ENCODE measurements around the gene ZFAND2A. TPM values are rescaled to one million over a fixed set of nuclear protein-coding genes. Genes with fewer than 3 reads are reported as not detected.

Gene ZFAND2A
- total RNA-seq, 1 experiment from 2014 or later: 51.2 TPM

DNA sequence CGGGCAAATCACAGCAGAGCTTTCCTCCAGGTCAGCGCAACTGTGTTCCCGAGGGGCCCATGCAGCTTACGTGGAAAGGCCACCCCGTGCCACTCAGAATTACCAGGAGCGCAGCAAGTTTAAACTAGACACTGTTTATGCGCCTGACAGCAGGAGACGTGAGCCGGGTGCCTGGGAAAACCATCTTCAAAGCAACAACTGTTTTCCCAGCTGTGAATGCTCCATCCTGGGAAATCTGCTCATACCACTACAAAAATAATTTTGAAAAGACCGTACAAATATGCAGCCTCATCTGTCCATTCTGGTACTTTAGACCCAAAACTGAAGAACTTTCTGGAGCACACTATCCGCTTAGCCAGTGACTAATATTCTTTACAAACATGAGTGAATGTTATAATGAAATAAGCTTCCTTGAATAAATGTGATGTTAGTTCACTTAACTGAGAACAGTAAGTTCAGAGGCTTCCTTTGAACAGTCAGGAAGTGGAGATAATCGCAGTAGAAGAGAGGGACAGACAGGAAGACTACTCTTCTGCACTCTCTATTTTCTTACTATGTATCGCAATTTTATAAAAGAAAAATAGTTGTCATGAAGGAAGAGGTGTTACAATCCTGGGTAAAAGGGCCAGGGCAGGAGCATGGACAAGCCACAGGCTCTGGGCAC is 55.3 kb downstream of the ZFAND2A start:
- intact Hi-C loops (cut with micrococcal nuclease; ENCODE audit: unreplicated experiment): no loop called here

GRCh38 chr7:1103789-1104515 is 56.0 kb downstream of the ZFAND2A start:
- Histone ChIP-seq H3F3A (ENCODE audit: insufficient read depth, low read depth) (no peaks in the 10 kb centered on the region), H3K4me3 (no peak overlapping the region), H3K27me3 (ENCODE audit: insufficient read depth, low read depth) (no peaks in the 10 kb centered on the region), H3K79me2 (ENCODE audit: low read depth) (no peaks in the 10 kb centered on the region; the same call in 1 of the 2 replicates), H3K4me1 (replicated peaks; ENCODE audit: insufficient read depth) (no peaks in the 10 kb centered on the region), H3K4me2 (no peak overlapping the region), H2AFZ (no peak overlapping the region), H4K20me1 (ENCODE audit: insufficient read depth) (peaks cover 35% of the 10 kb centered on the region), H3K9me2 (ENCODE audit: insufficient read depth) (no peaks in the 10 kb centered on the region), H3K36me3 (ENCODE audit: low read depth) (no peaks in the 10 kb centered on the region), H3K27ac (no peak overlapping the region), H3K9me3 (ENCODE audit: insufficient read depth, low read depth) (no peaks in the 10 kb centered on the region)
- ChIA-PET CTCF (no interaction called here), POLR2A (ENCODE audit: unreplicated experiment) (no interaction called here)
- BruUV-seq (replicated peaks): no TSS peak
- DNase-seq: no peak
- no peak for TF ChIP-seq EZH2 (IDR thresholded peaks at IDR 0.05; ENCODE audit: low read depth)
- TF ChIP-seq CTCF (conservative IDR thresholded peaks at IDR 0.05): no peak
- intact Hi-C loops (cut with micrococcal nuclease; ENCODE audit: unreplicated experiment): no loop called here

More for the DNA sequence above, 55.3 kb downstream of the ZFAND2A start:
- H3K36me3 ChIP-seq (ENCODE audit: low read depth): no peaks in the 10 kb centered on the region
- ChIA-PET CTCF (no interaction called here), POLR2A (ENCODE audit: unreplicated experiment) (no interaction called here)
- H2AFZ ChIP-seq: no peak overlapping the region
- H3K4me3 ChIP-seq: no peak overlapping the region
- TF ChIP-seq CTCF (conservative IDR thresholded peaks at IDR 0.05) (no peak), EZH2 (IDR thresholded peaks at IDR 0.05; ENCODE audit: low read depth) (no peak)
- H3K79me2 ChIP-seq (ENCODE audit: low read depth): no peaks in the 10 kb centered on the region; the same call in 1 of the 2 replicates
- no peaks in the 10 kb centered on the region for H3K27me3 ChIP-seq (ENCODE audit: insufficient read depth, low read depth)
- peaks cover 32% of the 10 kb centered on the region for H4K20me1 ChIP-seq (ENCODE audit: insufficient read depth)
- DNase-seq: no peak
- no peaks in the 10 kb centered on the region for H3K4me1 ChIP-seq (replicated peaks; ENCODE audit: insufficient read depth)
- no peaks in the 10 kb centered on the region for H3K9me2 ChIP-seq (ENCODE audit: insufficient read depth)
- H3K27ac ChIP-seq: no peak overlapping the region
- no peaks in the 10 kb centered on the region for H3F3A ChIP-seq (ENCODE audit: insufficient read depth, low read depth)
- no peak overlapping the region for H3K4me2 ChIP-seq
- no TSS peak for BruUV-seq (replicated peaks)
- no peaks in the 10 kb centered on the region for H3K9me3 ChIP-seq (ENCODE audit: insufficient read depth, low read depth)

GRCh38 chr7:1103009-1103788 is 56.8 kb downstream of the ZFAND2A start:
- Histone ChIP-seq H3K4me1 (replicated peaks; ENCODE audit: insufficient read depth) (no peaks in the 10 kb centered on the region), H3K79me2 (ENCODE audit: low read depth) (peaks cover 2% of the 10 kb centered on the region; the same call in 1 of the 2 replicates), H3K4me3 (no peak overlapping the region), H3K36me3 (ENCODE audit: low read depth) (no peaks in the 10 kb centered on the region), H3K9me2 (ENCODE audit: insufficient read depth) (no peaks in the 10 kb centered on the region), H3K27ac (no peak overlapping the region), H4K20me1 (ENCODE audit: insufficient read depth) (peaks cover 36% of the 10 kb centered on the region), H3F3A (ENCODE audit: insufficient read depth, low read depth) (no peaks in the 10 kb centered on the region), H2AFZ (no peak overlapping the region), H3K9me3 (ENCODE audit: insufficient read depth, low read depth) (no peaks in the 10 kb centered on the region), H3K27me3 (ENCODE audit: insufficient read depth, low read depth) (no peaks in the 10 kb centered on the region), H3K4me2 (no peak overlapping the region)
- ChIA-PET CTCF (no interaction called here), POLR2A (ENCODE audit: unreplicated experiment) (no interaction called here)
- TF ChIP-seq EZH2 (IDR thresholded peaks at IDR 0.05; ENCODE audit: low read depth) (no peak), CTCF (conservative IDR thresholded peaks at IDR 0.05) (no peak)
- BruUV-seq (replicated peaks): no TSS peak
- DNase-seq: no peak
- intact Hi-C loops (cut with micrococcal nuclease; ENCODE audit: unreplicated experiment): no loop called here

Other genes with a start within 250 kb of the ZFAND2A start
- gene ADAP1, start 205.5 kb downstream of the ZFAND2A start, total RNA-seq (2021): 73.9 and 102 TPM in 2 replicates
- gene COX19, start 184.6 kb downstream of the ZFAND2A start, total RNA-seq (2021): 28.9 and 29.3 TPM in 2 replicates
- 0.63 TPM in 1 of 2 replicates, not detected in the other for gene CYP2W1, start 177.0 kb downstream of the ZFAND2A start, total RNA-seq (2021)
- 3.4 and 4.3 TPM in 2 replicates for gene GPR146, start 115.7 kb downstream of the ZFAND2A start, total RNA-seq (2021)
- 0.37 and 0.85 TPM in 2 replicates for gene GPER1, start 72.1 kb downstream of the ZFAND2A start, total RNA-seq (2021)
- not detected in 2 replicates for gene UNCX, start 72.7 kb upstream of the ZFAND2A start, total RNA-seq (2021)

Data from PC-9 (cell line).